NT2/D1 (cell line): ENCODE data around the gene PALM.

ENCODE experiments used
- DNase-seq: peaks from one replicate; pipeline ENCODE4 v3.0.0-alpha.2; 2011; ENCODE audit warnings: low read depth, low spot score
- H3K27me3 ChIP-seq: 2 replicates; pipeline ENCODE4 v1.6.0; 2011; ENCODE audit warnings: mild to moderate bottlenecking; ENCODE audit not compliant: insufficient read length, insufficient read depth
- H3K36me3 ChIP-seq: 2 replicates; pipeline ENCODE4 v1.6.1; 2011; ENCODE audit warnings: mild to moderate bottlenecking, low read length, mixed read lengths; ENCODE audit not compliant: insufficient read depth, insufficient read length
- H3K4me1 ChIP-seq: 2 replicates; pipeline ENCODE4 v1.5.1; 2011; ENCODE audit not compliant: insufficient read depth, insufficient read length
- H3K4me3 ChIP-seq: 2 replicates; pipeline ENCODE4 v1.5.1; 2011; ENCODE audit warnings: low read depth; ENCODE audit not compliant: insufficient read length
- H3K9ac ChIP-seq: 2 replicates; pipeline ENCODE4 v1.6.0; 2011; ENCODE audit warnings: low read depth; ENCODE audit not compliant: insufficient read length
- H3K9me3 ChIP-seq: 2 replicates; pipeline ENCODE4 v1.5.1; 2011; ENCODE audit warnings: mild to moderate bottlenecking, low read length; ENCODE audit not compliant: insufficient read depth
- SUZ12 ChIP-seq: IDR thresholded peaks from 2 replicates; pipeline ENCODE4 v1.6.1; 2011; ENCODE audit not compliant: insufficient read length, insufficient read depth; ENCODE audit errors: extremely low read depth
- YY1 ChIP-seq: IDR thresholded peaks from 2 replicates; pipeline ENCODE4 v1.6.1; 2011; ENCODE audit not compliant: insufficient read length, insufficient read depth
- ZNF274 ChIP-seq: IDR thresholded peaks from 2 replicates; pipeline ENCODE4 v1.6.1; 2011; ENCODE audit warnings: mild to moderate bottlenecking, low read depth, low read length

PALM gene

DNA sequence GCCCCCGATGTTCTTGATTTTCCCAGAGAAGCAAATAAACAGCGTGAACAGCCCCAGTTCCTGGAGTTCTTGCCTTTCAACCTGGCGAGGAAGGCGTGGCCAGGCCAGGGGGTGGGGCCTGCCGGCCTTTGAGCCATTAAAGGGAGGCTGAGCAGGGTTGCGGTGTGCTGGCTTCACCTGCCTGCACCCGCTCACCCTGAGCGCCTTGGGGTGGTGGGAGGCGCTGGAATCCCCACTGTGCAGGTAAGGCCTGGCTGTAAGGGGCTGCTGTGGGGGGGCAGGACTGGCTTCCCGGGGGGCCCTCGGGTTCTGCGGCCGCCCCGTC lies 39.5 kb downstream of the PALM start:
- no peak overlapping the region for H3K9ac ChIP-seq
- H3K9me3 ChIP-seq, result peaks cover 10% of the 10 kb centered on the region; the same call in 1 of the 2 replicates
- H3K4me3 ChIP-seq, result no peak overlapping the region
- H3K36me3 ChIP-seq, result peaks cover 3% of the 10 kb centered on the region
- no peaks in the 10 kb centered on the region for H3K27me3 ChIP-seq
- H3K4me1 ChIP-seq, result peaks cover 22% of the 10 kb centered on the region
- DNase-seq, result no peak
- TF ChIP-seq YY1, result no peak
- no peak for TF ChIP-seq ZNF274
- TF ChIP-seq SUZ12, result no peak

DNA sequence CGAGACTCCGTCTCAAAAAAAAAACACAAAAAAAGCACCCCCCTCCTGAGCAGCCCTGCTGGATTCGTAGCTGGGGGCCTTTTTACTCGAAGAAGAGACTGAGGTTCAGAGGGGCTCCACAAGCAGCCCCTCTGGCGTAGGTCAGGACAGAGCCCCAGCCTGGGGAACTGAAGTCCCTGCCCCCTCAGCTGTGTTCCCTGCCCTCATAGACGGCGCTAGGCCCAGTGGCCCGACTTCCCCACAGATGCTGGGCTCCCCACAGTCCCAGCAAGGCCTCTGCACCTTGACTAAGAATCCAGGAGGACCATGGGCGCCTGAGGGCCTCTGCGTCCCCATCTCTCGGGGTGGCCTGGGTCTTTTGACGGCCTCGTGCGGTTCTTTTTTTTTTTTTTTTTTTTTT lies 41.1 kb downstream of the PALM start:
- Histone ChIP-seq H3K27me3 (no peaks in the 10 kb centered on the region), H3K4me3 (no peak overlapping the region), H3K4me1 (peaks cover 21% of the 10 kb centered on the region), H3K9me3 (peaks cover 10% of the 10 kb centered on the region; the same call in 1 of the 2 replicates), H3K36me3 (peaks cover 3% of the 10 kb centered on the region), H3K9ac (no peak overlapping the region)
- TF ChIP-seq YY1, result no peak
- TF ChIP-seq SUZ12, result no peak
- no peak for TF ChIP-seq ZNF274
- no peak for DNase-seq

DNA sequence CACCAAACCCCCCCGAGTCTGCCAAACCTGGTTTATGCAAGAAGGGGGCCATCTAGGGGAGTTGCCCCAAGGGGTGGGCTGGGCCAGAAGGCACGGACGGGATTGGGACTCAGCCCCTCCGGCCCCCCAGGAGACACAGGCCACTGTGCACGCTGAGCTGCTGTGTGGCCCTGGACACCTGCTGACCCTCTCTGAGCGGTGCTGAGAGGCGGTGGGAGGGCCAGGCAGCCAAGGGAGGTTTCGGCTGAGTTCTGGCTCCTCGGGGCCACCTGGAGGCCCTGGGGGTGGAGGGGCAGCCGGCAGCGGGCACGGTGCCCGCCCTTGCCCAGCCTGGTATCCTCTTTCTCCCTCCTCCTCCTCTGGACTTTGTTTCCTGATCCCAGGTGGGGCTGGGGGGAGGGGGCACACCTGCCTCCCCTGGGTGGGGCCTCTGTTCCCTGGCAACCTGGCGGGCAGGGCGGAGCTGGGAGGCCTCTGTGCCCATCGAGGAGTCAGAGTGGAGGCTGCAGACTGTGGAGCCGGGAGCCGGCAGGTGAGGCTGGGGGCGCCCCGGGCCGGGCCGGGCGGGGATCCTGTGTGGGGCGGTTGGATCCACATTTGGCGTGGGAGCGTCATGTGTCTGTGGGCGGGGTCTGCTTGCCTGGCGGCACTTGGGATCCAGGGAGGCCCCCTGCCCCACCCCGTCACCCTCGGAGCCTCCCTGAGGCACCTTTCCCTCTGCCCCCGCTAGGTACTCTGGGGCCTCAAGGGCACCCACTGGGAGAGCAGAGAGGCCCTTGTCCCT lies 42.1 kb downstream of the PALM start, which contains the start of gene MISP:
Gene MISP (plus strand): TSS at position 473 of the 784 bp plus-strand sequence. CDS start 5,835 bp downstream, outside the sequence.
- H3K4me1 ChIP-seq, result peaks cover 21% of the 10 kb centered on the region
- no peak for DNase-seq
- H3K9me3 ChIP-seq, result peaks cover 10% of the 10 kb centered on the region; the same call in 1 of the 2 replicates
- peak within 1 kb of the TSS; percentile 56 for H3K9ac ChIP-seq
- H3K27me3 ChIP-seq, result no peaks in the 10 kb centered on the region
- peaks cover 3% of the 10 kb centered on the region for H3K36me3 ChIP-seq
- H3K4me3 ChIP-seq, result no peak within 1 kb of the TSS
- no peak for TF ChIP-seq ZNF274
- no peak for TF ChIP-seq YY1
- TF ChIP-seq SUZ12, result no peak

DNA sequence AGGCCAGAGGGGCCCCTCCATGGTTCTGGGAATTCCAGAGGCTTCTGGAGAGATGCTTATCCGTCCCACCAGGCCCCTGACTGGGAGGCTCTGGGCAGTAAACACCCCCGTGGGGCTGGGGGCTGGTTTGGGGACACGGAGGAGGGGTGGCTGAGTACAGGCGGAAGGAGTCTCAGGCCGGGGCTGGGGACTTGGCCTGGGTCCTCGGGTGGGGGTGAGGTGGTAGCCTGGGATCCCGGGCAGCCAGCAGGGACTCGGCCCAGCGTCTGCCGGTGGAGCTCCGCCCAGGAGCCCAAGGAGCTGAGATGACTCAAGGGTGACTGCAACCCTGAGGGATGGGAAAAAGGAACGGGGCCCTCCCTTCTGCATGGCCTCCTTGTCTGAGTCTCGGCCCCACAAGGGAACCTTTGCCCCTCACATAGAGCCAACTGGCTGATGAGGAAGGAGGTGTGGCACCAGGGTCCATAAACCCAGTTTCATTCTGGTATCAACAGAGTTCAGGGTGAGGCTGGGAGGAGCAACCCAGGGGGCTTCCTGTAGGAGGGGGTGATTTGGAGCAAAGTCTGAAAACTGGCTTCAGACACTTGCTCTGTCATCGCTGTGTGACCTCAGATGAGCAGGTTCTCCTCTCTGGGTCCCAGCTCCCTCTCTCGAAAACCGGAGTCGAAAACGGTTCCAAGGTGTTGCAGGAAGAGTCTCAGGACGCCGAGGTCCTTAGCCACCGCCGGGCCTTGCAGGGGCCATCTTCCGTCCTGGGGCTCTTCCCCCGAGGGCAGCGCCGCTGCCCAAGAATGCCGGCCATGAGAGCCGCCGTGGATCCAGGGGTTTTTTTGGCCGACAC lies 43.0 kb downstream of the PALM start:
- H3K4me1 ChIP-seq, result peaks cover 21% of the 10 kb centered on the region
- TF ChIP-seq YY1 (no peak), SUZ12 (no peak), ZNF274 (no peak)
- H3K9ac ChIP-seq, result peak overlapping the region; percentile 56
- no peak overlapping the region for H3K4me3 ChIP-seq
- H3K27me3 ChIP-seq, result no peaks in the 10 kb centered on the region
- peaks cover 3% of the 10 kb centered on the region for H3K36me3 ChIP-seq
- DNase-seq, result no peak
- H3K9me3 ChIP-seq, result peaks cover 19% of the 10 kb centered on the region; the same call in 1 of the 2 replicates

DNA sequence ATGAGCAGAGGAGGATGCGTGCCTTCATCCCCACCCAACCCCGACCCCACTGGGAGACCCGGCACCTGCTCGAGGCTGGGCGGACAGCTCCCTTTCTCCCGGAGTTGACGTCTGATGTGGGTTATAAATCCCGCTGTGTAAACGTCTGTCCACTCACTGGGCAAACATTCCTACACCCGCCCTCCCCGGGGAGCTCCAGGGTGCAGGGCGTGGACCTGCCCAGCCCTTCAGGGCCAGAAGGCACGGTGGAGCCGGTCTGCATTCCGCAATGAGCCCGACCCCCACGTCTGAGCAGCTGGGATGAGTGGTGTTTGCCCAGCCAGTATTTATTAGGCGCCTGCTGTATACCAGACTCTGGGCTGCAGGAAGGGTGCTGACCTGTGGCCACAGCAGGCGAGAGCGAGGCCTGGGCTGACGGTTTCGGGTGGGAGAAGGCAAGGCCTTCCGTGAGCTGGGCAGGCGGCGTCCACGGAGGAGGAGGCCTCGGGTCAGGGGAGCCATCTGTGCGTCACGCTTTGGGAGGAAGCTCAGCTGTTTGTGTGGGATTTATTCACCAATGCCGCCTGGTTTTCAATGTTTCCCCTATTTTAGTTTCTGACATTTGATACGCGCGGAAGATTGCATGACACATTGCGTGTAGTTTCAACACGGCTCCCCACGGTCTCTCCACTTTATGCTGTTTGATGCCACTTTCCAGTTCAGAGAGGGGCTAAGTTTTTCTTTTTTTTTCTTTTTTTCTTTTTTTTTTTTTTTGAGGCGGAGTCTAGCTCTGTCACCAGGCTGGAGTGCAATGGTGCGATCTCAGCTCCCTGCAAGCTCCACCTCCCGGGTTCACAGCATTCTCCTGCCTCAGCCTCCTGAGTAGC lies 44.1 kb downstream of the PALM start:
- Histone ChIP-seq H3K9ac (peak overlapping the region; percentile 56), H3K27me3 (no peaks in the 10 kb centered on the region), H3K4me3 (no peak overlapping the region), H3K36me3 (no peaks in the 10 kb centered on the region), H3K9me3 (peaks cover 20% of the 10 kb centered on the region; the same call in 1 of the 2 replicates), H3K4me1 (peaks cover 21% of the 10 kb centered on the region)
- no peak for TF ChIP-seq ZNF274
- no peak for TF ChIP-seq YY1
- TF ChIP-seq SUZ12, result no peak
- DNase-seq, result no peak

DNA sequence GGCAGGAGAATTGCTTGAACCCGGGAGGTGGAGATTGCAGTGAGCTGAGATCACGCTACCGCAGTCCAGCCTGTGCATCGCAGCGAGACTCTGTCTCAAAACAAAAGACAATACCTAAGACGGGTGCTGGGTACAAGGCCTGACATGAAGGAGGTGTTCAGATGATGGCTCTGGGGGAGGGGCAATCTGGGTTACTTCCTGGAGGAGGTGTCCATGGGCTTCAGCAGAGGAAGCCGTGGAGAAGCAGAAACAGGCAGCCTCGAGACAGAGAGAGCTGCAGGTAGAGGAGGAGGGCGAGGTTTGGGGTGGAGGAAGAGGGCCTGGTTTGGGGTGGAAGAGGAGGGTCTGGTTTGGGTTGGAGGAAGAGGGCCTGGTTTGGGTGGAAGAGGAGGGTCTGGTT lies 45.8 kb downstream of the PALM start:
- peaks cover 30% of the 10 kb centered on the region; the same call in 1 of the 2 replicates for H3K9me3 ChIP-seq
- no peak for TF ChIP-seq YY1
- TF ChIP-seq ZNF274, result no peak
- no peak for TF ChIP-seq SUZ12
- DNase-seq, result no peak
- H3K9ac ChIP-seq, result peak overlapping the region; percentile 56
- H3K4me3 ChIP-seq, result no peak overlapping the region
- no peaks in the 10 kb centered on the region for H3K36me3 ChIP-seq
- no peaks in the 10 kb centered on the region for H3K27me3 ChIP-seq
- H3K4me1 ChIP-seq, result peaks cover 17% of the 10 kb centered on the region
